LHCN-M2 (cell line): ENCODE results near the gene DNAH10. TPM values are rescaled to one million over a fixed set of nuclear protein-coding genes. Genes with fewer than 3 reads are reported as not detected.
A peak's percentile ranks its signal among the peaks of the same experiment; 100 is the strongest.
"Not testable (repeated sequence)": the region's sequence is repeated elsewhere in the genome, so short reads cannot be mapped to it uniquely, and the experiment has no call there.

ENCODE experiments used
- DNase-seq: peaks from one replicate; pipeline ENCODE4 v3.0.0-alpha.2; 2012; ENCODE audit warnings: low read depth
- total RNA-seq: library from RNA; depleted of rRNA; stranded (reverse); fragments of >200 nt; gene quantifications from 2 replicates; pipeline ENCODE4 v1.2.3, GENCODE V29; 2014

DNAH10 gene
- total RNA-seq, 1 experiment from 2014 or later, result under 0.01 TPM

DNA sequence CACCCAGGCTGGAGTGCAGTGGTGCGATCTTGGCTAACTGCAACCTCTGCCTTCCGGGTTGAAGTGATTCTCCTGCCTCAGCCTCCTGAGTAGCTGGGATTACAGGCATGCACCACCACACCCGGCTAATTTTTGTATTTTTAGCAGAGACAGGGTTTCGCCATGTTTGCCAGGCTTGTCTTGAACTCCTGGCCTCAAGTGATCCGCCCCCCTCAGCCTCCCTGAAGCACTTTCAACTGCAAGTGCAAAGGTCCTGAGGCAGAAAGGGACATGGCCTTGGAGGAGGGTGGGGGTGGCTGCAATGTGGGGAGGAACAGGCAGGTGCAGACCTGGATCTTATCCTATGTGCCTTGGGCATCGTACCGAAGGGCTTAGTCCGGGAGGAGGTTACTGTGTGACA lies 27.3 kb downstream of the DNAH10 start:
- not testable (repeated sequence) for DNase-seq

DNA sequence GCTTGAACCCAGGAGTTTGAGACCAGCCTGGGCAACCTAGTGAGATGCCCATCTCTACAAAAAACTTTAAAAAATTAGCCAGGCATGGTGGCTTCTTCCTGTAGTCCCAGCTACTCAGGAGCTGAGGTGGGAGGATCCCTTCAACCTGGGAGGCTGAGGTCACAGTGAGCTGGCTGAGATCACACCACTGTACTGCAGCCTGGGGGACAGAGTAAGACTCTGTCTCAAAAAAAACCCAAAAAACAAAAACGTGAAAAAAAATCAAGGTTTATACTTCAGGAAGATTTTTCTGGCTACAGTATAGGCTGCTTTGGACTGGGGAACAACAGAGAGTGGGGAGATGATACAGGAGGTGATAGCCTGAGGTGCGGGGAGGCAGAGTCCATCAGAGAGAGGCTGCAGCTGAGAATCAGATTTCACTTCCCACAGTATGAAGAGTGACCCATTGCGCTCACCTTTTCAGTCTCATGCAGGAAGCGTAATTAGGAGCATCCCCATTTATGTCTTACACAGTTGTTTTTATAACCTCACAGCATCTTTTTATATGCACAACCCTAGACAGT lies 28.9 kb downstream of the DNAH10 start:
- DNase-seq, result no peak

DNA sequence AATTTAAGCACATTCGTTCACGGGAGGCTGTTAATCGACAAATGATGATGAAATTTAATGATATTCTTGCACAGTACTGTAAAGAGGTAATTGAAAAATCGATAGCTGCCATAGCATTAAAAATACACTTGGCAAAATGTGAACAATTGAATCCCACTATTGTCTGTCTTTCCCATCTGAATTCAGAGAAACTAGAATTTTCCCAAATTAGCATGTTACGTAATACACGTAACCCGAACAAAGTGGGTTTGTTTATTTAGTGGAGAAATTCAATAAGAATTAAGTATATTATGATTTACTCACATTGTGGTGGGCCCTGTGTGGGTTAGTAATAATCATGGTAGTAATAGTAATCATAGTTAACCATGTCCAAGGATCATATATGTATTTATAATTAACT lies 31.9 kb downstream of the DNAH10 start:
- no peak for DNase-seq

DNA sequence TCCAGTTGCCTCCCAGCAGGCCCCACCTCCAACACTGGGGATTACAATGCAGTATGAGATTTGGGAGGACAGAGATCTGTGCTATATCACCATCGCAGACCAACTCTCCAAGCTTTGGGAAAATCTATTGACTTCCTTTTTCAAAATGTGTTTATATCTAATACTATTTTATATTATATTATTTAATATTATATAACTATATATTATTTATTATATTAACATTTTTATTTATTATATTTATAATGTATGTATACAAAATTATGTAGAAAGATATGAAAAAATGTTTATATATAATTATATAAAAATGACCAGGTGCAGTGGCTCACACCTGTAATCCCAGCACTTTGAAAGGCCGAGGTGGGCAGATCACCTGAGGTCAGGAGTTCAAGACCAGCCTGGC lies 36.4 kb downstream of the DNAH10 start:
- no peak for DNase-seq

DNA sequence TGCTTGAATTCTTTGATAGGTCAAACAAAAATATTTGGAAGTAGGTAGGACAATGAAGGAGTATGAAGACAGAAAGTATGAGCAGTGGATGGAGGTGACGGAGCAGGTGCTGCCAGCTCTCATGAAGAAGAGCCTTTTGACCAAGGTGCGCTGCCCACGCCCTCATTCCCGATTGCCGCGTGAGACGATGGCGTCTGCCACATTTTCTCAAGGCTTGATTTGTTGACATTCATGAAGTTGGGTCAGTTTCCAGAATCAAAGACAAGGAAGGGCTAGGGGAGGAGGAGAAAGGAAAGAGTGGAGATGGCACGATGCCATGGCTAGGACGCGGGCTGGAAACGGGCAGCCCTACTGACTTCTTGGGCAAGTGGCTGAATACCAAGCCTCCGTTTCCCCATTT lies 37.1 kb downstream of the DNAH10 start:
- no peak for DNase-seq

DNA sequence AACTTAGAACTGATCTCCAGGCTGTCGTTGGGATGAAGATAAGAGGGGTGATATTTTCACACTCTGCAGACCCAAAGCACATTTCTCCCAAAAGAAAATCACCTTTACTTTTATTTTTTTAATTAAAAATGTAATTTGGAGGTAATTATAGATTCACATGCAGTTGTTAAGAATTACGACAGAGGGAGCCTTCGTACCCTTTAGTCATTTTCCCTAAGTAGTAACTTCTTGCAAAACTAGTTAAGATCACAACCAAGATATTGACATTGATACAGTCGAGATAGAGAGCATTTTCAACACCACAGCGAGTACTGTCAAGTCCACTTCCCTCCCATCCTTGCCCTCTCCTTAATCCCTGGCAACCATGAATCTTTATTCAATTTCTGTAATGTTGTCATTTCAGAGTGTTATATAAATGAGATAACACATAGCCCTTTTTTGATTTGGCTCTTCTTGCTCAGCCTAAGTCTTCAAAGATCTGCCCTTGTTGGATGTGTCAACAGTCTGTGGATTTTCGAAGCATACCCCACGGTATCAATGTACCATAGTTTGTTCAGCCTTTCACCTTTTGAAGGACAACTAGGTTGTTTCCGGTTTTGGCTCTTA lies 39.6 kb downstream of the DNAH10 start:
- DNase-seq, result peak; percentile 20

DNA sequence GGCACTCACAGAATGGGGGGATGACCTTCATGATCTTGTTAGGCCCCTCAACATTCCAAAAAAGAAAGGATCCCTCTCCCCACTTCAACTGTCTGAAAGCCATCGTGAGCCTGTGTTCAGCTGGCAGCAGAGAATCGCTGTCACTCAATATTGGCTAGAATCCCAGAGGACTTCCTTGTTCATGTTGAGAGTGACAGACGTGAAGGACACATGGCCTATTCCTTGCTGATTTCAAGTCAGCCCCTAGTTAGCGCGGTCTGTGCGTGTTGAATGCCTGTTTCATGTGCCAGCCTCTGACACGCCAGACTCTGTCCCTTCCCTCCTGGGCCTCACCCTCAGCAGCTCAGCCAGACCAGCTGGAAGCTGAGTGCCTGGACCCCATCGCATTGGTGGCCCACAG lies 43.1 kb downstream of the DNAH10 start:
- DNase-seq, result no peak

DNA sequence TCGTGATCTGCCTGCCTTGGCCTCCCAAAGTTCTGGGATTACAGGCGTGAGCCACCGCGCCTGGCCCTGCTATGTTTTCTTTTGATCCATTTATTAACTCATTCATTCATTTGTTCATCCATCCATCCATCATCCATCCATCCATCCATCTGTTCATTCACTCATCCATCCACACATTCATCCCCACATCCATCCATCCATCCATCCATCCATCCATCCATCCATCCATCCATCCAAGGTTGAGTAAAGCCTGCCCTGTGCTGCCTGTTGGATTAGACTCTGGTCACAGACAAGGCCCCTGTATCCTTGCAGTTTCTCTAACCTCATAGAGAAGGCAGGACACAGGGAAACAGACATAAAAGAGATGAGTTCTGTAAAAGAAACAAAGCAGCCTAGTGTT lies 44.9 kb downstream of the DNAH10 start:
- DNase-seq, result no peak

DNA sequence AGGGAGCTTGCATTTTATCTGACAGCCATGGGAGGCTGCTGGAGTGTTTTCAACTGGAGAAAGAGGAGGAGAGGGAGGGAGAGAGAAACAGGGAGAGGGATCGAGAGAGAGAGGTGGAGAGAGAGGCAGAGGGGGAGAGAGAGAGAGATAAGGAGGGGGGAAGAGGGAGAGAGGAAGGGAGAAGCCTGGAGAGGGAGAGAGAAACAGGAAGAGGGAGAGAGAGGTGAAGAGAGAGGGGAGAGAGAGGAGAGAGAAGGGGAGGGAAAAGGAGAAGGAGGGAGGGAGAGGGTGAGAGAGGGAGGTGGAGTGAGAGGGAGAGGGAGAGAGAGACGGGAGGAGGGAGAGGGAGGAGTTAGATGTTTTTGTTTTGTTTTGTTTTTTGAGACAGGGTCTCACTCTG lies 45.6 kb downstream of the DNAH10 start:
- DNase-seq, result no peak

DNA sequence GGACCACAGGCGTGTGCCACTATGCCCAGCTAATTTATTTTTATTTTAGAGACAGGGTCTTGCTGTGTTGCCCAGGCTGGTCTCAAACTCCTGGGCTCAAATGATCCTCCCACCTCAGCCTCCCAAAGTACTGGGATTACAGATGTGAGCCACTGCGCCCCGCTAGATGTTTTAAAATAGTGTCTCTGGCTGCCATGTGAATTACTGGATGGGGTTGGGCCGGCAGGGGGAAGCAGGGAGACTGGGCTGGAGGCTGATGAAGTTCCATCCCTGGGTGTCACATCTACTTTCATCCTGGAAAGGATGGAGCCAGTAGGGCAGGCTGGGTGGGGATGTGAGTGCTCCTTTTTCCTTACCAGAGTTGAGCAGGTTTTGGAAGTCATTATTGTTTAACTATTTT lies 46.1 kb downstream of the DNAH10 start:
- DNase-seq, result peak; percentile 8

DNA sequence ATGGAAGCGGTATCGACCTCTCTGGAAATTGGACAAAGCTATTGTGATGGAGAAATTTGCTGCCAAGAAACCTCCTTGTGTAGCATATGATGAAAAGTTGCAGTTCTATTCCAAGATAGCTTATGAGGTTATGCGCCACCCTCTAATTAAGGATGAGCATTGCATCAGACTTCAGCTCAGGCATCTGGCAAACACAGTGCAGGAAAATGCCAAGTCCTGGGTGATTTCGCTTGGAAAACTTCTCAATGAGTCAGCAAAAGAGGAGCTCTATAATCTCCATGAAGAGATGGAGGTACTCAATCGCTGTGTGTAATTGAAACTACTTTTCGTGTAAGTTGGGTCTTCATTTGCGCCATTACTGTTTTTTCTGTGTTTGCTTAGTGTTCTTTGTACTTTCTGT lies 51.2 kb downstream of the DNAH10 start:
- DNase-seq, result peak; percentile 15

DNA sequence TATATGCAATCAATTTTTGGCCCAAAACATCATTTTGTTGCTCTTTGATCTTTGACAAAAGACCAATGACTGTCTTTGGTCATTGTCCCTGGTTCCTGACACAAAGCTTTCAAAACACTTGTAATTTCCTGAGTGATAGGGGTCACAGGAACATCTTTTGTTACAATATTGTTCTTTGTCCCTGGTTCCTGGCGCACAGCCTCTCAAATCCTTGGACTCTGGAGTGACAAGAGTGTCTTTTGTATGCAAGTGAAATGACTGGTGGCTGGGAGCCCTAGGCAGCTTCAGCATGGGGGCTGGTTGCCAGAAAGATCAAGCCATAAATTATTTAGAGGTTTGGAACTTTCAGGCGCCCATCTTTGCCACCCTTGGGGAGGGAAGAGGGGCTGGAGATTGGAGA lies 53.9 kb downstream of the DNAH10 start:
- DNase-seq, result no peak

DNA sequence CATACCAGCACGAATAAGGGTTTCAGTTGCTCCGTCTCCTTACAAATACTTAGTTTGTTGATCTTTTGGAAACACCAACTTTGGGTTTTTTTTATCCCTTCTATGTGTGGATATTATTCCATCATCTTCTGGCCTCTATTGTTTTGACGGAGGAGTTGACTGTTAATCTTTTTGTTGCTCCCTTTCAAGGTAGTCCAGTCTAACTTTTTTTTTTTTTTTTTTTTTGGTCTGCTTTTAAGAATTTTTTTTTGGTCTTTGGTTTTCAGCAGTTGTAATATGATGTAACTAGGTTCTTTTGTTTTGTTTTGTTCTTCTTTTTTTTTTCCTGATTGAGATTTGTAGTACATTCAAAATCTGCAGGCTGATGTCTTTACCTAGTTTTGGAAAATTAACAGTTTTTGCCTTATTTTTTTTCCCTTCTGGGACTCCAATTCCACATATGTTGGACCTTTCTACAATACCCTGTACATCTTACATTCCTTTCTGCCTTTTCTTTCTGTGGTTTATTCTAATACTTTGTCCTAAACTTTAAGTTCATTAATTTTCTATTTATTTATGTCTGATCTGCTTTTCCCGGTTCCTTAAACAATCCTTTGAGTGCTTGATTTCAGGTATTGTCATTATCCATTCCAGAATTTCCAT lies 54.9 kb downstream of the DNAH10 start:
- no peak for DNase-seq

DNA sequence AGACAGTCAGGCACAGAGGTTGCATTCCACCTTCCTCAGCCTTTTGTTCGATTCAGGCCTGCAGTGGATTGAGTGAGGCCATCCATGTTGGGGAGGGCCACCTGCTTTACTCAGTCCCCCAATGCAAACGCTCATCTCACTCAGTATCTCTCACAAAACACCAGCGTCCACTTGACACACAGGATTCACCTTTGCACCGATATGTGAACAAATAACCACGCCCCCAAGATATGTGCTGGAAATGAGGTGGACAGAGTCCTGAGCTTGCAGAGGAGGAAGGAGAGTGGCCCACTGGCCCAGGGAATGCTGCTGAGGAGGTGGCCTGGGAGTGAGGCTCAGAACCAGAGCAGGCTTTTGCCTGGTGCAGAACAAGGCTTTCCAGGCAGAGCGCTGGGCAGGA lies 60.7 kb downstream of the DNAH10 start:
- no peak for DNase-seq

DNA sequence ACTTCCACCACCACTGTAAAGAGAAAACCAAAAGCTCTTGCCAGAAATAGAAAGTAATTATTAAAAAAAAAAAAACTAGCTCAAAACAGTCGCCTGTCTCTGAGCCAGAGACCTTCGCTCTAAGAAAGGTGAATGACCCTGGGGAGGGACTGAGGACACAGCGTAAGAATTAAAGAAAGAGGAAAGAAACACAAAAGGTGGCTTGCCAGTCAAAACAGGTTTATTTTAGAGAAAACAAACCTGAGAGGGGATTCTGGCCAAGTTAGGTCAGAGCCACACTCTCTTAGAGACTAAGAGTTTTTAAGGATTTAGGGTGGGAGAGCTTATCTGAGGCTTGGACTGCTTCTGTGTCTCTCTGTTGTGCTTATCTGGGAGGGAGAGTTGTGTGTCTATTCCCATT lies 66.0 kb downstream of the DNAH10 start:
- DNase-seq, result no peak

DNA sequence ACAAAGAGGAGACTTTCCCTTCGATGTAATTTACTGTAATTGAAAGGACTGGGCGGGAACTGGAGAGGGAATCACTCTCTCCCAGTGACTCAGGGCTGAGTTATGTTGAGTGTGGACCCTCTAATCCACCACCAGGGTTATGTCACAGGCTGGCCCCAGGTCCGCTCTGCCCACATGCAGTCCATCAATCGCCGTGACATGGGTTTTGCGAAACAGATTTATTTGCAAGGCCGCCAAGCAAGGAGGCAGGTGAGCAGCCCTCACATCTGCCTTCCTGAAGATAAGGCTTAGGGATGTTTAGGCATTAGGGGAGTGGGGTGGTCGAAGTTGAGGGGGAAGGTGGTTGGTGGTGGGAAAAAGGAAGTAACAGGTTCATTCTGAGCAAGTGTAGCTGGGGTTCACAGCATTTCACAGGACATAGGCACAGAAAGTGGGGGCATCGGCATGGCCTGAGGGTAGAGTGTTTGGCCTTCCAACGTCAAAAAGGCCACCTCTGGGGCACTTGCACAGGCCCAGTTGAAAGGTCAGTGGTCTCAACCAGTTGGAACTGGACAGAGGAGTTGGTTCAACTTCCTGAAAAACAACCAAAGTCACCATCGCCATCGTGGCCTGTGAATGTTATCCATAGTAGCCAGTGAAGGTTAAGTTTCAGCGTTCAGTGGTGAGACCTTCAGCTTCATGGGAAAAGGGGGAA lies 66.9 kb downstream of the DNAH10 start:
- no peak for DNase-seq

DNA sequence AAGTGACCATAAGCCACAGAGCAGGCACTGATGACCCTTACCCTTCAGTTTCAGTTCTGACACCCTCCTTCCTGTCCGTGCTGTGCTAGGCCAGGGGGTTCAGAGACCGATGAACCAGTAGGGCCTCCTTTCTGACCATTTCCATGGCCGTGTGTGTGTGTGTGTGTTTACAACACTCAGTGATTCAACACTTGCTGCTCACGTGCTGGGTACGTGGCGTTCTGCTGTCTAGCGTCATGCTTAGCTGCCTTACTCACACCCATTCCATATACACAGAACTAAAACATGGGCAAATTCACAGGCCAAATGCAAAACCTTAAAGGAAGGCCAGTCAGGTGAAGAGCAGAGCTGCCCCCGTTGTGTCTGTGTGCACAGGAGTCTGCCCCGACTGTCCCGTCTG lies 67.5 kb downstream of the DNAH10 start:
- no peak for DNase-seq

DNA sequence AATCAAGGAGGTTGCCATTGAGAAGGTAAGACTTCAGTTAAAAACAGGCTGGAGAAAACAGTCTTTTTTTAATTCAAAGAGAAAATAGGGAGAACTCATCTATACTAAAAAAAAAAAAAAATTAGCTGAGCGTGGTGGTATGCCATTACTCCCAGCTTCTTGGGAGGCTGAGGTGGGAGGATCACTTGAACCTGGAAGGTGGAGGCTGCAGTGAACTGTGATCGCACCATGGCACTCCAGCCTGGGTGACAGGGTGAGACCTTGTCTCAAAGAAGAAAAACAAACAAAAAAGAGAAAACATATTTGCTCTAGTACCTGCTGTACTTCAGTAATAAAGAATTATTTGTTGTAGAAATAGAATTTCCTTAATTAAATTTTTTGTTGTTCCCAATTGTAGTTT lies 68.6 kb downstream of the DNAH10 start:
- DNase-seq, result no peak

DNA sequence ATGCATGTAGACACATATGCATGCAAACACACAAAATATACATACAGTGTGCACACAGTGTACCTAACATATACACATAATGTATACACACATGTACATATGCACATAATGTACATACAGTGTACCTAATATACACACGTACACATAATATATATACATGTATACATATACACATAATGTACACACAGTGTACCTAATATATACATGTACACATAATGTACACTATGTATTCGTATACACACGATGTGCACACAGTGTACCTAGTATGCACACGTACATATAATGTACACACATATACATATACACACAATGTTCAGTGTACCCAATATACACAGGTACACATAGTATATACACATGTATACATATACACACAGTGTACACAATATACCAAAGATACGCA lies 70.0 kb downstream of the DNAH10 start:
- DNase-seq, result no peak

DNA sequence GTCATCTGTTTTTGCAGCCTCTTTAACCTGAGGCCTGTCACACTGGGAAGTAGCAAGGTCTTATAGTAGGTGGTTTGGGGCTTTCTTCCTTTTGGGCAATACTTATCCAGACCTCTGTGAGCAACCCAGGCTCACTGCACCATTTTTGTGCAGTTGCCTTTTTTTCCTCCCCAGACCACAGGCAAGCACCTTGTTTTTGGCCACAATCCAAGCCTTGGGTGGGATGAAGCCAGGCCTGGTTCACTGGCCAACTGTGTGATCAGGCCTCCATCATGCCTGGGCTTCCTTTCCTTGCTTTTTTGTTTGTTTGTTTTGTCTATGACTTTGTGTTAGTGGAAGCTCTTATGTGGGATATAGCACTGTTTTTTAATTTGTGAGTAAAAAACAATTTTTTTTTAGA lies 71.7 kb downstream of the DNAH10 start:
- no peak for DNase-seq

DNA sequence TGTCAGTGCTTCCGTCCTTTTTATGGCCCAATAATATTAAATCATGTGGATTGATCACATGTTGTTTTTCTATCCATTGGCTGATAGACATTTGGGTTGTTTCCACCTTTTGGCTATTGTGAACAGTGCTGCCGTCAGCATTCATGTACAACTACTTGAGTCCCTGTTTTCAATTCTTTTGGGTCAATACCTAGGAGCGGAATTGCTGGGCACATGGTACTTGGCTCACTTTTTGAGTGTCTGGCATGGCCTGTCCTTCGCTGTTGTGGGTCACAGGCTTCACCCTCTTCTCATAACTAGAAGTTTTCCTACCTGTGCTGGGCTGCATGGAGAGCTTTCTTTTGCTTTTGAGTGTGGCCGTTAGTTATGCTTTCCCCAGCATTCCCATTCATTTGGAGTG lies 72.7 kb downstream of the DNAH10 start:
- DNase-seq, result no peak

DNA sequence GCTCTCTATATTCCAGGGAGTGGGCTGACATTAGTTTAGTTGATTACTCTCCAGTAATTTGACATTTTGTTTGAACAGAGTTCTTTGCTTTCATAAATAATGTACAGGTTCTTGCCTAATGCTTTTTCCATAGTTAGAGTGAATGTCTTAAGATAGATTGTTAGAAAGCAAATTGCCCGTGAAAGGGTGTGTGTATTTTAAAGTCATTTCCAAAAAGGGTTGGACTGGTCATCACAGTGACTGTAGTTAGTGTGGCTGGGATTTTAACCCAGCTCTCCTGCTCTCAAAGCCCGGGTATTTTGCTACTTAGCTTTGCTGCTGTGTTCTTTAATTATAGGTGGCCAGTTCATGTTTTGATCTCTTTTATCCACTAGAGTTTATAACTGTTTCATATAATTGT lies 74.2 kb downstream of the DNAH10 start:
- DNase-seq, result no peak

DNA sequence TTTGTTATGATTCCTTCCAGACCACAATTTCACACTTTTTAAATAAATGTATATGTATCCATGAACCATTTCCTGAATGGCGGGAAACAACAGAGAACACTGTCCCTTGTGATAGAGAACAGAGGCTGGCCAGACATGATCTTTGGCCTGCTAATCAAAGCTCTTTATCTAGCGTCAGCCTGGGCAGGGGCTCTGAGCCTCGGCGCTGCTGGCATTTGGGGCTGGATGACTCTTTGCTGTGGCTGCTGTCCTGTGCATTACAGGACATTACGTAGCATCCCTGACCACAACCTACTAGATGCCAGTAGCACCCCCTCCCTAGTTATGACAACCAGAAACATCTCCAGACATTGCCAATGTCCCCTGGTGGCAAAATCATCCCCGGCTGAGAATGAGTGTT lies 77.7 kb downstream of the DNAH10 start:
- DNase-seq, result no peak
